Esophagus muscularis mucosa (tissue), 4 donors: ENCODE results near the gene CAPS.

Experiments used
- CTCF ChIP-seq, 3 experiments: fragments of 200-600 bp in 2 of 3; fragments of 450-650 bp in 1 of 3; sonication (generic) in 2 of 3; IDR thresholded peaks; one replicate each; pipeline ENCODE4 v1.5.1; 2017 to 2019; ENCODE audit warnings: antibody characterized with exemption in 3 of 3, mild to moderate bottlenecking in 2 of 3, moderate library complexity in 1 of 3
- EP300 ChIP-seq: sonication (generic); formaldehyde crosslinking; IDR thresholded peaks from one replicate; pipeline ENCODE4 v1.6.1; 2017; ENCODE audit warnings: antibody characterized with exemption
- POLR2A ChIP-seq: fragments of 450-650 bp; IDR thresholded peaks from one replicate; pipeline ENCODE4 v1.6.1; 2017; ENCODE audit warnings: antibody characterized with exemption, moderate library complexity, mild to moderate bottlenecking, low read depth
- POLR2AphosphoS5 ChIP-seq, 2 donors: sonication (generic); formaldehyde crosslinking; IDR thresholded peaks; one replicate each; pipeline ENCODE4 v1.6.1; 2017; ENCODE audit warnings: antibody characterized with exemption in 2 of 2

DNA sequence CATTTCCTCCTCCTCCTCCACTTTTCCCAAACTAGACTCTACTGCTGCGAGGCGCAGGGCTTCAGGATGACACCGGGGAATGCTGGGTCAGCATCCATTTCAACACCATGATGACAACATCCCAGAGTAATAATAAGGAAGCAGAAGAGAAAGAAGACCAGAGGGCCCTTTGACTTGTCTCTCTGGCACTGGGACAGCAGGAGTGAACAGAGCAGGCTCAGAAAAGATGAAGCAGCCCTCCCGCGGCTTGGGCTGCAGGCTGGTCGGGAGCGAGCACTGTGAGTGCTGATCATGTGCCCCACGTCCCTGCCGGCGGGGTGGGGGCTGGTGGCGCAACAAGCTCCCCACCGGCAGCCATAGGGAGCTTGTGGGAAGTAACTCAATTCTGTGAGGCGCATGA lies 33.4 kb downstream of the CAPS start:
- TF ChIP-seq POLR2A = no peak
- no peak for TF ChIP-seq EP300
- no peak for TF ChIP-seq CTCF (IDR thresholded peaks at IDR 0.05)
- TF ChIP-seq POLR2AphosphoS5 (IDR thresholded peaks at IDR 0.05) = peak; percentile 65 to 69
